Kidney (tissue), 14 donors: ENCODE results near the gene DPM3. TPM values are rescaled to one million over a fixed set of nuclear protein-coding genes. Genes with fewer than 3 reads are reported as not detected.

ENCODE experiments used
- DNase-seq, 5 donors: peaks; one replicate each; pipeline ENCODE4 v3.0.0-alpha.2; 2013 to 2020
- FAIRE-seq: peaks from 2 replicates; lab custom pipeline; 2012; peaks lifted over from hg19 to GRCh38; lab: Jason Lieb, UNC
- H3K27ac ChIP-seq, 2 donors: one replicate each; pipeline ENCODE4 v1.7.0; 2013; ENCODE audit warnings: low read depth in 2 of 2, low read length in 2 of 2, inconsistent platforms in 1 of 2
- H3K27me3 ChIP-seq: one replicate; pipeline ENCODE4 v1.7.1; 2013; ENCODE audit warnings: low read length, inconsistent platforms; ENCODE audit not compliant: control insufficient read depth, insufficient read depth
- H3K36me3 ChIP-seq, 3 donors: one replicate each; pipeline versions ENCODE4 v1.7.0 to v1.7.1; 2013; ENCODE audit warnings: low read length in 3 of 3, control low read depth in 1 of 3, inconsistent platforms in 1 of 3; ENCODE audit not compliant: insufficient read depth in 3 of 3, control insufficient read depth in 2 of 3
- H3K4me1 ChIP-seq, 3 donors: one replicate each; pipeline versions ENCODE4 v1.7.0 to v1.7.1; 2013; ENCODE audit warnings: low read length in 3 of 3, inconsistent platforms in 1 of 3, low read depth in 1 of 3; ENCODE audit not compliant: control insufficient read depth in 2 of 3, insufficient read depth in 2 of 3
- H3K4me3 ChIP-seq, 3 donors: one replicate each; pipeline versions ENCODE4 v1.7.0 to v1.8.1; 2013; ENCODE audit warnings: low read length in 3 of 3, control low read depth in 1 of 3, inconsistent platforms in 1 of 3
- H3K9ac ChIP-seq, 3 donors: one replicate each; pipeline versions ENCODE4 v1.7.0 to v1.7.1; 2013; ENCODE audit warnings: low read length in 3 of 3, control low read depth in 1 of 3, inconsistent platforms in 1 of 3
- H3K9me3 ChIP-seq, 3 donors: one replicate each; pipeline versions ENCODE4 v1.7.0 to v1.7.1; 2013; ENCODE audit warnings: low read length in 3 of 3, control low read depth in 1 of 3, inconsistent platforms in 1 of 3; ENCODE audit not compliant: control insufficient read depth in 2 of 3, insufficient read depth in 1 of 3
- CTCF ChIP-seq: IDR thresholded peaks from 3 replicates; pipeline ENCODE4 v1.5.1; 2012; ENCODE audit warnings: mild to moderate bottlenecking, moderate library complexity, borderline replicate concordance; ENCODE audit not compliant: insufficient read depth; ENCODE audit errors: extremely low read depth
- intact Hi-C: fragments of 100-400 bp; cut with DNase I; formaldehyde crosslinking; loops from one replicate; pipeline ENCODE4 v1.11.1; 2022
- polyA plus RNA-seq: library from polyadenylated mRNA; stranded (reverse); fragments of 350-450 nt; fragmentation: Illumina TruSeq; extraction: RNeasy Lipid Tissue Mini Kit (QIAGEN cat#74804); gene quantifications from one replicate; pipeline ENCODE4 v1.2.3, GENCODE V29; 2014; ENCODE audit warnings: low read depth, low replicate concordance; ENCODE audit not compliant: insufficient read depth
- total RNA-seq: library from RNA; stranded (reverse); fragmentation: NEBNext Ultra II Directional; extraction: Animal tissue kit (Norgen Biotek cat#: 25700); gene quantifications from one replicate; pipeline ENCODE4 v1.2.1, GENCODE V29; 2021
- donor health status: control.
- donor health status: control.
- donor health status: control.
- donor health status: control.
- donor health status: control.
- donor health status: DM: yes; HTN: yes; CAD: no.
- donor health status: Normal renal cell carcinoma (clear cell type).

The DPM3 gene
- total and polyA plus RNA-seq, 2 donors from 2014 or later: 84.4 to 237 TPM

GRCh38 chr1:155093911-155094621, 46.3 kb downstream of the DPM3 start:
- Histone ChIP-seq H3K4me3 (no peak overlapping the region), H3K9ac (no peak overlapping the region), H3K4me1 (peaks cover 0 to 4% (median 0%) of the 10 kb centered on the region in 3 donors), H3K27ac (no peak overlapping the region), H3K9me3 (no peaks in the 10 kb centered on the region), H3K36me3 (no peaks in the 10 kb centered on the region), H3K27me3 (no peaks in the 10 kb centered on the region)
- DNase-seq: peak; percentile 45 to 76 (median 59)
- peak; percentile 65 for TF ChIP-seq CTCF
- intact Hi-C loops: loop anchor here (5.0 kb wide), 1 partner anchor 73 kb away; no protein-coding TSS in a partner anchor
- FAIRE-seq: no peak

GRCh38 chr1:155092641-155093040, 47.7 kb downstream of the DPM3 start:
- no peaks in the 10 kb centered on the region for H3K27me3 ChIP-seq
- intact Hi-C loops: loop anchor here (5.0 kb wide), 1 partner anchor 75 kb away; no protein-coding TSS in a partner anchor
- FAIRE-seq: no peak

GRCh38 chr1:155092131-155092530, 48.2 kb downstream of the DPM3 start:
- intact Hi-C loops: loop anchor here (5.0 kb wide), 1 partner anchor 75 kb away; no protein-coding TSS in a partner anchor
- Histone ChIP-seq H3K4me3 (no peak overlapping the region), H3K27me3 (no peaks in the 10 kb centered on the region), H3K36me3 (no peaks in the 10 kb centered on the region), H3K27ac (no peak overlapping the region), H3K9me3 (no peaks in the 10 kb centered on the region), H3K4me1 (peaks cover 0 to 4% (median 0%) of the 10 kb centered on the region in 3 donors), H3K9ac (no peak overlapping the region)
- FAIRE-seq: no peak
- peak in 2 of 5 donors; percentile 47 to 70 for DNase-seq
- no peak for TF ChIP-seq CTCF

More at GRCh38 chr1:155092641-155093040, 47.7 kb downstream of the DPM3 start:
- H3K9me3 ChIP-seq: no peaks in the 10 kb centered on the region
- no peak for TF ChIP-seq CTCF
- no peak overlapping the region for H3K9ac ChIP-seq
- no peak overlapping the region for H3K4me3 ChIP-seq
- no peaks in the 10 kb centered on the region for H3K36me3 ChIP-seq
- peaks cover 0 to 4% (median 0%) of the 10 kb centered on the region in 3 donors for H3K4me1 ChIP-seq
- H3K27ac ChIP-seq: no peak overlapping the region
- DNase-seq: peak in 1 of 5 donors; percentile 38
